Activated CD4-positive, CD25-positive, alpha-beta regulatory T cell treated with anti-CD3 and anti-CD28 coated beads, Interleukin-2, amount 50 U/mL, for 24 hours (primary cell): ENCODE measurements around the gene CPTP.
"Not testable (repeated sequence)": the region's sequence is repeated elsewhere in the genome, so short reads cannot be mapped to it uniquely, and the experiment has no call there.

Experiments used
- ATAC-seq, 2 donors: fragments of 150-1000 bp; cut with Tn5 transposase; one replicate each; pipeline ENCODE4 v1.10.0; 2021; ENCODE audit warnings: mild to moderate bottlenecking in 1 of 2, moderate library complexity in 1 of 2

Gene CPTP

GRCh38 chr1:1307261-1307922 lies 17.2 kb upstream of the CPTP start:
- no peak for ATAC-seq

- ATAC-seq, result peak; percentile 72 to 75
These were observed 16.5 kb upstream of the CPTP start, which contains the start of the genes ACAP3 and PUSL1 for GRCh38 chr1:1307923-1308755. Gene ACAP3, minus strand, starts transcription at chr1:1307930. Its CDS starts 115 bp downstream, at chr1:1307815. Gene PUSL1, plus strand, starts transcription at chr1:1308597. Its CDS starts 47 bp downstream, at chr1:1308644.

- no peak for ATAC-seq
These were observed 15.8 kb upstream of the CPTP start for GRCh38 chr1:1308756-1309250.

GRCh38 chr1:1309251-1310108 lies 15.1 kb upstream of the CPTP start:
- ATAC-seq, result no peak

- no peak for ATAC-seq
These were observed 14.6 kb upstream of the CPTP start for GRCh38 chr1:1310109-1310385.

- no peak for ATAC-seq
These were observed 14.0 kb upstream of the CPTP start for GRCh38 chr1:1310476-1311053.

- ATAC-seq, result no peak
These were observed 13.2 kb upstream of the CPTP start for GRCh38 chr1:1311107-1312104.

- no peak for ATAC-seq
These were observed 11.9 kb upstream of the CPTP start for GRCh38 chr1:1312450-1313314.

GRCh38 chr1:1313500-1314236 lies 10.9 kb upstream of the CPTP start:
- no peak for ATAC-seq

GRCh38 chr1:1314237-1314586 lies 10.4 kb upstream of the CPTP start:
- ATAC-seq, result no peak

GRCh38 chr1:1314678-1315335 lies 9.8 kb upstream of the CPTP start:
- no peak for ATAC-seq

GRCh38 chr1:1315435-1315954 lies 9.1 kb upstream of the CPTP start:
- no peak for ATAC-seq

- ATAC-seq, result not testable (repeated sequence)
These were observed 8.4 kb upstream of the CPTP start for GRCh38 chr1:1316199-1316598.

GRCh38 chr1:1317420-1317819 lies 7.2 kb upstream of the CPTP start:
- no peak for ATAC-seq

- no peak for ATAC-seq
These were observed 6.4 kb upstream of the CPTP start for GRCh38 chr1:1318131-1318652.

- no peak for ATAC-seq
These were observed 5.6 kb upstream of the CPTP start for GRCh38 chr1:1318777-1319645.

GRCh38 chr1:1319646-1319941 lies 5.0 kb upstream of the CPTP start:
- ATAC-seq, result no peak
